ENCODE measurements around the gene APRT.
A peak's percentile ranks its signal among the peaks of the same experiment; 100 is the strongest.

Gene APRT, protein sequence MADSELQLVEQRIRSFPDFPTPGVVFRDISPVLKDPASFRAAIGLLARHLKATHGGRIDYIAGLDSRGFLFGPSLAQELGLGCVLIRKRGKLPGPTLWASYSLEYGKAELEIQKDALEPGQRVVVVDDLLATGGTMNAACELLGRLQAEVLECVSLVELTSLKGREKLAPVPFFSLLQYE

DNA sequence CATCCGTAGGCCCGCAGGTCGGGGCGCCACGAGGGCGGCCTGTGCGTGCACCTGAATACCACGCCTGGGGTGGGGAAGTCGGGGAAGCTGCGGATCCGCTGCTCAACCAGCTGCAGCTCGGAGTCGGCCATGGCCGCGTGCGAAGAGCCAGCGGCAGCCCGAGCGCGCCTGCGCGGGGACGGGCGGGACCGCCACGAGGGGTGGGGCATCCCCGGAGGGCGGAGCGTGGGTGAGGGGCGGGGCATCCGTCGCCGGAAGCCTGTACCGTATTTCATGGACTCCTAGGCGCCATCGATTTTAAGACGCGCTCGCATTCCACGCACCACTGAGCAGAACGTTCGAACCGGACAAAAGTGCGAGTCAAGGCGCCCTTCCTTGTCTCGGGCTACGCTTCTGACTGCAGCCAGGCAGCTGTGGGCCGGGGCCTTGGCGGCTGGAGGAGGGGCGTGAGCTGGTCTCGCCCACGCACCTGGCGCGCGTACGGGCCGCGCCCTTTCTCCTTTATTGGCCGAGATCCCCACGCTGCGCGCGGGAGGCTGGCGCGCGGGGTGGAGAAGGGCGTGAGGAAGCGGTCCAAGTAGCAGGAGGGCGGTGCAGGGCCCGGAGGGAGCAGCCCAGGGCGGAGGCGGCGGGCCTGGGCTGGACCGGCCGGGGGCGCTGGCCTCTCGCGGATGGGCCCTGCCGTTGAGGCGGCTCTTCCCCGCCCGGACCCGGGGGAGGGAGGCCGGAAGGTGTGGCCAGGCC is at the start of gene APRT:
Gene APRT (minus strand): TSS at position 160 of the 744 bp plus-strand sequence. CDS start 29 bp downstream, at position 131.
- DNase-seq (ENCODE audit: low read depth): peak; percentile 93

DNA sequence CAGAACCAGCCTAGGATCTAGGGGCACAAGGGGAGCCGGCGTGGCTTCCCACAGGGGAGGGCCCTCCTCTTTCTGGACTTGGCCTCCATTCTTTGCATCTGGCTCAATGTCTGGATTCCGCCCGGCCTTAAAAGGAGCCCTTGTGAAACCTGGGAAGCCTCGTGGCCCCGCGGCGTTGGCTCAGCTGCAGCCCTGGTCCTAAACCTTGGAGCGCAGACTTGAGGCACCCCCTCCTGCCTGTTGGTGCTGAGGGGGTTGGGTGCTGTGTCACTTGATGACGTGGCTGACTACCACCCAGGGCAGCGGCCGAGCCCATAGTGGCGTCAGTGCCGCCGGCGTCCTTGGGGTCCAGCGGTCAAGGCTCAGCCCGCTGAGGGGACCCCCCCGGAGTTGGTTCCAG is 49.6 kb upstream of the APRT start:
- no peak for DNase-seq (ENCODE audit: low read depth)

DNA sequence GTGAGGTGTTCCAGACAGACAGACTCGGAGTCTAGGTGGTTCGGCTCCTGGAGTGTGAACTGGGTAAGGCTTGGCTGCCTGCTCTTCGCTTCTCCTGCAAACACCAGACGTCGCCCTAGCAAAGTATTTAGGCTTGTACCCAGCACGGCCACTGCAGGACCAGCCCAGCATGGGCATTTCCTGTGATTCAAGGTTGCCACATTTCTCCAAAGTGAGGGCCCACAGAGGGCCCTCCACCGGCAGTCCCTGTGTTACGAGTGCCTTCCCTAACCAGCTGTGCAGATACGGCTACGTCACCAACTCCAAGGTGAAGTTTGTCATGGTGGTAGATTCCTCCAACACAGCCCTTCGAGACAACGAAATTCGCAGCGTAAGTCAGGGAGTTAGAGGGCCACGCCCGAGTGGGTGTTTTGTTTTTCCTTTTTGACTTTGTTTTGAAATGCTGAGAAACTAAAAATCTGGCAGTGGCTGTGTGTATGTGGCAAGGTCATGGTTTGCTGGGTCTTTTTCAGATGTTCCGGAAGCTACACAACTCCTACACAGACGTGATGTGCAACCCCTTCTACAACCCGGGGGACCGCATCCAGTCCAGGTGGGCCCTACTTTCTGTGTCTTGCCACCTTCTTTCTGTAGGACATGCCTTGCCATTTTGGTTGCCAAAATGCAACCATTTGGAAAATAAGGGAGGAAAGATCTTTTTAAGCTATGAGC is 47.8 kb upstream of the APRT start:
- DNase-seq (ENCODE audit: low read depth): no peak

DNA sequence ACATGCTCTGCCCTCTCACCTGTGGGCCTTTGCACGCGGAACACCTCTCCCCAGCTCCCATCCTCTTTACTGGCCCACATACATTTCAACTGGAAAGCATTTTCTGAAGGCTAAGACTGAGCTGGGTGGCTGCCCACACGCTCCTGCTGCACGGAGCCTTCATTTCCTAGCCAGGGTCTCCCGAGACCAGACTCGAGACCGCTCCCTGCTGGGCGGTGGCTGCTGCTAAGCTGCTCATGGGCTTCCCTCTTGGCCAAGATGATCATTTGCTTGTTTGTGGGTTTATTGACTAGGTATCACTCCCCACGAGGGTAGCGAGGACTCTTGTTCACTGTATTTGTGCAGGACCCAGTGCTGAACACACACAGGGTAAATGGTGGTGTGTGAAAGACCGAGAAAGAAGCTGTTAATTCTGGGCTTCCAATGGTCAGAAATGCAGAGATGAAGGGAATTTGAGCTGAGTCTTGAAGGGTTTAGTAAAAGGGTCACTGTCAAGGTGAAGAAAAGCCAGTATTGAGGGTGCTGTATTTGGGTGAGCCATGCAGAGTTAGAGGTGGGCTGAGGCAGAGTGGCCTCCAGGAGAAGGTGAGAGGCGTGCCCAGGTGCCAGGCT is 46.1 kb upstream of the APRT start:
- peak; percentile 70 for DNase-seq (ENCODE audit: low read depth)

DNA sequence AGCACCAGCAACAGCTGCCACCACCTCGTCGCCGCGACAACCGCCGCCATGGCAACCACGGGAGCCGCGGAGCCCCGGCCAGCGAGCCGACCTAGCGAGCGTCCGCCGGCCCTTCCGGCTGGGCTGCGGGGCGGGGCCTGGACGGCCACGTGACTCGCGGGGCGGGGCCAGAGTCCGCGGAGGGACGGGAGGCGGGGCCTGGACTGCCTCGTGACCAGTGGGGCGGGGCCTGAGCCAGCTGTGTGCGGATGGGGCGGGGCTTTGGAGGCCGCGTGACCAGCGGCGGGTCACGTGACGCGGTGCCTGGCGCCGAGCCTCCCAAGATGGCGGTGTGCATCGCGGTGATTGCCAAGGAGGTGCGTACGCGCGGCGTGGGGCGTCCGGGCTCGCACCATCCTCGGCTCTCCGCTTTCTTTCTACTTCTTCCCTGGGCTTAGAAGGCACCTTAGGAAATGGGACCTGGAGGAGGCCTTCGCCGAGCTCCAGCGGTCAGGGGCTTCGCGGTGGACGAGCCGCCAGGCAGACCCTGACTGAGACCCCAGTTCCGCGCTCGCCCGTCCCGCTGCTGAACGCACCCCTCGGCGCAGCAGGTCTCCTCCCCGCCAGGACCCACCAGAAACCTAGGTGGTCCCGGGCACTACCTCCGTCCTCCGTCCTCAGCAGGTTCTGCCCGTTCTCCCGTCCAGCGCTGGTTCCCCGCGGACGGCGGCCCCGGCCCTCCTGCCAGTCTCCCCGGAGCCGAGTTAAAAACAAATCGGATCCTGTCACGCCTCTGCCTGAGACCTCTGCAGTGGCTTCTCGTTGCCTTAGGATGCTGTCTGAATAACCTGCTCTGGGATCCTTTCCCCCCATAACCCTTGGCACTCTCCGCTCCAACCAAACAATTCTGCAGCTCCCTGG is 45.4 kb upstream of the APRT start, which contains the start of the genes GALNS and TRAPPC2L:
Gene GALNS (minus strand): TSS at position 120 of the 900 bp plus-strand sequence. CDS start 70 bp downstream, at position 50.
Gene TRAPPC2L (plus strand): TSS at position 300 of the 900 bp plus-strand sequence. CDS start 24 bp downstream, at position 324.
- DNase-seq (ENCODE audit: low read depth): peak; percentile 91

DNA sequence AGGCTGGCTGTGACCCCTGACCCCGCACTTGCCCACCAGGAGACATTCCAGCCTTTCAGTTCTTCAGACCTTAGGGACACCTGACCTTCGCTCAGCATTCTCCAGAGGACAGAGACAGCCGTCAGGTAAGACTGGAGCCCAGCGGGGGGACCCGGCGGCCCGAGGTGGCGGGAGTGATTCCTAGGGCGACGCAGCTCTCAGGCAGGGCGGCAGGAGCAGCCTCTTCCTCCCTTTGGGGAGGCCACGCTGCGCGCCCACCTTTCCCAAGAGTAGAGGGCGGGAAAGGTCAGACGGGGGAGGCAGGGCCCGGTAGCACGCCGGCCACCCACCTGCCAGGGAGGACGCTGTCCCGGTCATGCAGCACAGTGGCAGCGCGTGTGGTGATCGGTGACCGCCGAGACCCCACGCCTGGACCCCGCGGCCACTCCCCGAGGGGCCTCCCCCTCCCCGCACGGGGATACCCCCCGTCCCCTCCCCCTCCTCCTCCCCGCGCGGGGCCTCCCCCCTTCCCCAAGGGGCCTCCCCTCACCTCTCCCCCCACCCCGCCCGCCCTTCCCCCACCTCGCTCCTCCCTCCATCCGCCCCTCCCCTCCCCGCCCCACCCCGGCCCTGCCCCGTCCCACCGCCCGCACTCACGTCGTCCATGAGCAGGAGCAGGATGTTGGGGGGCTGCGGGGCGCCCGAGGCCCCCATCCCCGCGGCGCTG is 44.5 kb upstream of the APRT start:
- DNase-seq (ENCODE audit: low read depth): no peak

DNA sequence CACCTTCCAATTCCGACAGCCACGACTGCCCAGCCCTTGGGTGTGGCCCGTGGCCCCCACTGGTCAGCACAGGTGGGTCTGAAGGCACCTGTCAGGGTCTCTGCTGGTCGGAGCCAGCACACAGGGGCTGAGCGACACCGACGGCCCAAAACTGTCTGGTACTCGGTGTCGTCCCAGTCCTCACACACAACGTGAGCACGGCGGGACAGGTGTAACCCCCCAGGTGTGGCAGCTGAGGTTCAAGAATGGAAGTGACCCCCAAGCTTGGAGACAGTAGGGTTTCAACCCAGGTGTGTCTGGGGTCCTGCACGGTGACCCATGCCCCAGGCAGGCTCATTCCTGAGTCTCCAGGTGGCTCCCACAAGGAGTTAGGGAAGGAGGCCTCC is 44.0 kb upstream of the APRT start:
- no peak for DNase-seq (ENCODE audit: low read depth)

DNA sequence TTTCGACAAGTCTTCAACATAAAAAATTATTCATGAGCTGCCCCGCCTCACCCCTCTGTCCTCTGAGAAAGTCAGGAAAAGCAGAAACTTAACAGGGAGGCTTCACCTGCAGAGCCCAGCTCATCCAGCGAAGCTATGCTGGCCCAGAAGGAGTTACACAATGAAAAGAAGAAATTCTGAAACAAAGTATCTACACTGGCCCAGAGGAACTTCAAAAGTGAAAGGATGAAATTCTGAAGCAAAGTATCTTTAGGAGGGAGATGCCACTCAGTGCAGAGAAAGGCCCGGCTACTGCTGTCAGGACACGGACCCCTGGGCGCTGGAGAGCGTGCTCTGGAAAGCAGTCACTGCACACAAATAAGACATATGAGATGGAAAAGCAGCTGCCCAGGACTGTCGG is 43.4 kb upstream of the APRT start:
- no peak for DNase-seq (ENCODE audit: low read depth)

DNA sequence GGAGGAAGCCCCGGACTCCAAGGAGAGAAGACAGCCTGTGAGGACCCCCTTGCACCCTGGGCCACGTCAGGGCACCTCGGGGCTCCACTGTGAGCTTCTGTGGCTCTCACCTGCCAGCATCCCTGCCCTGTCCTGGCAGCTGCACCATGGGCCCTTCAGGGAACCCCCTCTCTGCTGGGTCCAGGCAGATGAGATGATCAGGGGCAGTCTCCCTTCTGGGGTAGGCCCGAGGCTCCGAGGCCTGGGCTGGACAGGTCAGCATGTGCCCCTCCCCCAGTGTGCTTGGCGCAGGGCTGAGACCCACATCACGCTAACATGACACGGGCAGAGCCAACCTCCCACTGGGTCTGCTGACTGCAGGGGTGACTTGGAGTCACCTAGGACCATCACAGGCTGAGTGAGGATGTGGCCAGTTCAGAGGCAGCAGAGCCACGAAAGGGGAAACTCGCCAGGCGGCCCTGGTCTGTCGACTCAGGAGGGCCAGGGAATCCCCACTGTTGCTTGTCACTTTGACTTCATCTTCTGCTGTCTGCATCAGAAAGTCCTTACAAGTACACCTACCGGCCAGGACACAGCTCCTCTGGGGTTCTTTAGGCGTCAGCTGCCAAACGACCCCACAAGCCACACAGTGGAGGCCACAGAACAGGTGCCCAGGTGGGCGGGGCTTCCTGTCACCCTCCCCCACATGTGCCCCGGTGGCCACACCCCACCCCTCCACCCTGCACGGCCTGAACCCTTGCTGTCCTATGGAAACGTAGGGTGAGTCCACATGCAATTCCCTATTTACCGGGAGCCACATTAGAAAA is 42.8 kb upstream of the APRT start:
- DNase-seq (ENCODE audit: low read depth): no peak

DNA sequence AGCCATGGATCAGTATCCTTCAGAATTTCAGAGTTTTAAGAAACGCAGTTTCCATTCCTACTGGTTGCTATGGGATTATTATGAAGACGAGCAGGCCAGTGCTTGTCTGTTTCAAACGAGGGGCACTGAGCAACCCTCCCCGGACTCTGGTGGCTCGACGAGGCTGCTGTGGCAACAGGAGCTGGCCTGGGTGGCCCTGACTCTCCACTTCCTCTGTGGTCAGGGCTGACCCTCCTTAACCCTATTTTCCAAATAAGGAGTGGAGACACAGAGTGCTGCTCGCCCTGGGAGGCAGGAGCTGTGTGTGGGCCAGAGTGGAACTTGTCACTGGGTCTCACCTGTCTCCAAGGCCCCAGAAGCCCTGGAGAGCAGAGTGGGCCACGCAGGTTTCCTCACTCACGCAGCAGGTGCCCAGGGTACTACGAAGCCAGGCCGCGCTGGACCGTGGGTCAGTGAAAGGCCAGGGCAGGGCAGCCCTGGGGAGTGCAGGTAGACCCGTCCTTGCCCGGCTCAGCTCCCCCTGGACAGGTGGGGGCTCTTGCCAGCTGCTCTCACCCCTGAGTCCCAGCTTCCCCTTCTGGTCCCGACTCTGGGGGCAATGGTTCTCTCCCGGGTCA is 41.7 kb upstream of the APRT start:
- no peak for DNase-seq (ENCODE audit: low read depth)

DNA sequence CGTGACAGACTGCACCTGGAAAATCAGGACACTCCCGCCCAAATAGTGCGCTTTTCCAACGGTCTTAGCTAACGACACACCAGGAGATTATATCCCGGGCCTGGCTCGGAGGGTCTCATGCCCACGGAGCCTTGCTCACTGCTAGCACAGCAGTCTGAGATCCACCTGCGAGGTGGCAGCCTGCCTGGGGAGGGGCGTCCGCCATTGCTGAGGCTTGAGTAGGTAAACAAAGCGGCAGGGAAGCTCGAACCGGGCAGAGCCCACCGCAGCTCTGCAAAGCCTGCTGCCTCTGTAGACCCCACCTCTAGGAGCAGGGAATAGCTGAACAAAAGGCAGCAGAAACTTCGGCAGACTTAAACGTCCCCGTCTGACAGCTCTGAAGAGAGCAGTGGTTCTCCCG is 39.9 kb upstream of the APRT start:
- DNase-seq (ENCODE audit: low read depth): no peak

DNA sequence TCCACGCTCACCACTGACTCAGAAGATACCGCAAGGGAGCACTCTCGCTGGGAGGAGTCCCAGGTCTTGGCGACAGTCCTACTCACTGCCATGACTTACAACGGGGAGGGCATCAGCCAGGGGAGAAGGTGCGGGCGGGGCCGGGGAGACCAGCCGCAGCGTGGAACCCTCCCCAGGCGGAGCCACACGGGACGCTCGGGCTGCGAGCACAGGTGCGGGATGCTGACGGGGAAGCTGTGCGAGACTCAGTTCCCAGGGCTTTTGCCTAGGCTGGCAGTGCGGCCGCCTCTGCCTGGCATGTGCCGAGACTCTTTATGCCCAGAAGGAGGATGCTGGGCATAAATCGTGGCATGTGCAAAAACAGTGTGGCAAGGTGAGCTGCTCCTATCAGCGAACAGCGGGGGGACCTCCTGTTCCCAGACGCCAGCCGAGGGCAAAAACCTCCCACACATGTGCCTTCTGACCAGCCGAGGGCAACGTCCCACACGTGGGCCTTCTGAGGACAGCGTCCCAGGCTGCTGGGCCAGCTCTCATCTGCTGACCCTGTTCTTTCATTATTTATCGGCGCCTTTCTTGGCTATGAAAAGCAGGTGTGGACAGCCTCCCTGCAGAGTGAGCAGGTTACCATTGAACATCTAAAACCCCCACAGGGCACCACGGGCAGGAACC is 38.9 kb upstream of the APRT start:
- DNase-seq (ENCODE audit: low read depth): no peak

DNA sequence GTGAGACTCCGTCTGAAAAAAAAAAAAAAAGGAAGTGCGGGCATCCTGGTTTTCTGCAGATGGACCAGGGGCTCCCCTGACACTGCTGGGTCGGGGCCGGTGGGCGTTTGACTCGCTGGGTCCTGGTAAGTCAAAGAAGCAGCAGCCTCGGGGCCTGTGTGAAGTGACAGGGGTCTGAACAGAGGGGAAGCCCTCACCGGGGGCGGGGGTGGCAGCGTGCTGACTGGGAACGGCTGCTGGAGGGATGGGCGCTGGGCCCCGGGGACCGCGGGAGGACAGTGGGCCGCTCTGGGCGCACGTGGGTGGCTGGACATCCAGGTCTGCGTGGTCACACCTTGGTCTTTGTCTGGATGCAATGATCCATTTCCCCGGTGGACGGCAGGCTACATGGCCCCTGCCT is 36.8 kb upstream of the APRT start:
- DNase-seq (ENCODE audit: low read depth): no peak

DNA sequence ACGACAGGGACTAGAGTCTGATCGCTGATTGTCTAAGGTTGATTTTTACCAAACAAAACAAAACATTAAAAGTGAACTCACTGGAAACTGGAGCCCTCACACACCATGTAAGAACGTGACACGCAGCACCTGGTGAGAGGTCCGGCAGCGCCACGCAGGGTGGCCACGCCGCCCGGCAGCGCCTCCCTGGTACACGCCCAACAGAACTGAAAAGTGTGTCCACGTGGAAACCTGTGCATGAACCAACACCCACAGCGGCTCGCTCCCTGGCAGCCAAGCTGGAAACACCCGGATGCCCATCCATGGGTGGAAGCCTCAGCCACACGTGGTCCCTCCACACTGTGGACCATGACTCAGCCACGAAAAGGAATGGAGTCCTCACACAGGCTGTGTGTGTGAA is 35.9 kb upstream of the APRT start:
- no peak for DNase-seq (ENCODE audit: low read depth)

DNA sequence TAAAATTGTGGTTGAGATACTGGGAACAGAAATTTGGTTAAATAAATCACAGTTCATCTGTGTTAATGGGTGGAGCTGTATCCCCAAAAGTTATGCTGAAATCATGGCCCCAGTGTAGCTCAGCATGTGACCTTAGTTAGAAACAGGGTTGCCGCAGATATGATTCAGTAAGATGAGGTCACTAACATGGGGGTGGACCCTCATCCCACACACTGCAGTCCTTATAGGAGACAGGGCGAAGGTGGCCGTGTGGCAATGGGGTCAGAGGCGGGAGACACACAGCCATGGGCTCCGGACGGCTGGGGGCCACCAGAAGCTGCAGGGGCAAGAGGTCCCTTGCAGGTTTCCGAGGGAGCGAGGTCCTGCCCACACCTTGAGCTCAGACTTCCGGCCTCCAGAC is 34.4 kb upstream of the APRT start:
- no peak for DNase-seq (ENCODE audit: low read depth)

DNA sequence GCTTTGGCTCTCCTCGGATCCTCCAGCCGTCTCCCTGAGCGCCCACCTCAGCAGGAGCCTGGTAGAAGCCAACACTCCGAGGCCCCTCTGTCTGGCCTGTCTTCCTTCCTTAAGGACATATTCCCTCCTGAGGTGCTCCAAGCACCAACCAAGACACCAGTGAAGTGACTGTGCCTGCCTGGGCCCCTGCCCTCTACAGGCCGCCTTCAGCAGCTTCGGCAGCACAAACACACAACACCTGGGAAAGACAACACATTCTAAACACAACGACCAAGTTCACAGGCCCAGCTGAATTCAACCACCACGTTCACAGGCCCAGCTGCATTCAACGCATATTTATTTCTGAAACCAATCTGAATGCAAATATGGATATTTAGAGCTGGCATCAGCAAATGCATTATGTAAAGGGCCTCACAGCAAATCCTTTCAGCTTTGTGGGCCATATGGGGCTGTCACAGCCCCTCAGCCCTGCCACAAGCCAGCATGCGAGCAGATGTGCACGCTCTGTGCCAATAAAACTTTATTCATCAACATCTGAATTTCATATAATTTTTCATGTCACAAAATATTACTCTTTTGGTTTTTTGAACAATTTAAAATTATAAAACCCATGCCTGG is 32.8 kb upstream of the APRT start:
- DNase-seq (ENCODE audit: low read depth): no peak

DNA sequence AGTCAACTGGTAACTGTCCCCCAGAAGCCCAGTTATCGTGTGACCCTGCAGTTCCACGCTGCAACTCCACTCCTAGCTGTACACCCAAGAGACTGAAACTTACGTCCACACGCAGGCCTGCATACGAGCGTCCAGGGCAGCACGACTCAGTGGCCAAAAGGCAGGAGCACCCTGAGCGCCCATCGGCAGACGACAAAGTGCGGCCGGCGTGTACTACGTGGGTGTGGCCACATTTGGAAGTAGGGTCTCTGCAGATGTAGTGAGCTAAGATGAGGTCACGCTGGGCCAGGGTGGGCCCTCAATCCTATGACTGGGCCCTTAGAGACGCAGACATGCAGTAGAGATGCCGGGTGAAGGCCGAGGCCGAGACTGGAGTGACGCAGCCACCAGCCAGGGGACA is 31.5 kb upstream of the APRT start:
- no peak for DNase-seq (ENCODE audit: low read depth)

DNA sequence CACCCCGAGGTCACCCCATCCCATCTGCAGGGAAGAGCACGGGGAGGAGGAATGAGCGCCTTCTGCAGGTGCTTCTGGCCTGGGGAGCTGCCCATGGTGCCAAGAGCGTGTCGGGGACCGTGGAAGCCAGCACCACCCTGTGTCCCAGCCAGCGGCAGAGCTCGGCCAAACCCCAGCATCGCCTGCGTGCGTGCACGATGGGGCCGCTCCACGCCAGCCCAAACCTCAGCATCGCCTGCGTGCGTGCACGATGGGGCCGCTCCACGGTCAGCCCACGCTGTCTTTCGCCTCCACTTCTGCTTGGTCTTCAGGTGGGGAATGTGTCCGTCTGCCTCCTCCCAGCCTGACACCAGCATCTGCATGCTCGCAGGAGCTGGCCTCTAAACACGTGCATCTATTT is 31.1 kb upstream of the APRT start:
- DNase-seq (ENCODE audit: low read depth): no peak

DNA sequence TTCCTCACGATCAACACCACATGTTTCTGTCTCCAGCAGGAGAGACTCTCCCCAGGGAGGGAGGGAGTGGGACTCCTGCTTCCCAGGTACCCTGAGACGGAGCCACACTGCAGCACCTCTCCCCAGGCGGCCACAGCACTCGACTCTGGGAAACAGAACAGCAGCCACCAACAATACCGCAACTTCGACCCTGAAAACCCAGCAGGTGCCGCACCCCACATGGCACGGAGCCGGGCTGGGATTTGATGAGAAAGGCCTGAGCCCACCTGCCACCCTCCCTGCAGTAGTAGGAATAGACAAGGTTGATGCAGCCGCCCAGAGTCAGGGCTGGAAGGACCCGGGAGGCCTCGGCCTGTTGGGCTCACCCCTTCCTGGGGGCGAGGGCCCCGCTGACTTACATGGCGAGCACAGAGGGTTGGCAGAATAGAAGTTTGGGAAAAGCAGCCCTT is 30.6 kb upstream of the APRT start:
- no peak for DNase-seq (ENCODE audit: low read depth)
